ENCODE results near the gene HTR3B.
"Not testable (repeated sequence)": the region's sequence is repeated elsewhere in the genome, so short reads cannot be mapped to it uniquely, and the experiment has no call there.

HTR3B gene

DNA sequence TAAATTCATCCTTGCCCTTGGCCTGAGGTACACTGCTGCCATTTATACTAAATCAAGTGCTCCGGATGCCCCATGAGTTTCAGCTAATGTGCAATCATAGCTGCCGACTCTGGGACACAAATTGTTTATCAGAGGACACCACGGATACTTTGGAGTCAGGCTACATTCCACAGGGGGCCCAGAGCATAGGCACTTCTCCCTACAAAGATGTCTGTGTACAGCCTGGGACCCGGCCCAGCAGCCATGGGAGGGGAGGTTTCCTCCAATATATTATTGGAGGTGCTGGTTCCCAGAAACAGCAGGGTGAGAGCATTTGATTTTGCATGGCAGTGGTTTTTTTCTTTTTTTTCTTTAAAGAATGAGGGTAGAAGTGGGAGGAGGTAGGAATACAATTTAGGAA, 31.3 kb downstream of the HTR3B start:
- TF ChIP-seq, protein P1, sequence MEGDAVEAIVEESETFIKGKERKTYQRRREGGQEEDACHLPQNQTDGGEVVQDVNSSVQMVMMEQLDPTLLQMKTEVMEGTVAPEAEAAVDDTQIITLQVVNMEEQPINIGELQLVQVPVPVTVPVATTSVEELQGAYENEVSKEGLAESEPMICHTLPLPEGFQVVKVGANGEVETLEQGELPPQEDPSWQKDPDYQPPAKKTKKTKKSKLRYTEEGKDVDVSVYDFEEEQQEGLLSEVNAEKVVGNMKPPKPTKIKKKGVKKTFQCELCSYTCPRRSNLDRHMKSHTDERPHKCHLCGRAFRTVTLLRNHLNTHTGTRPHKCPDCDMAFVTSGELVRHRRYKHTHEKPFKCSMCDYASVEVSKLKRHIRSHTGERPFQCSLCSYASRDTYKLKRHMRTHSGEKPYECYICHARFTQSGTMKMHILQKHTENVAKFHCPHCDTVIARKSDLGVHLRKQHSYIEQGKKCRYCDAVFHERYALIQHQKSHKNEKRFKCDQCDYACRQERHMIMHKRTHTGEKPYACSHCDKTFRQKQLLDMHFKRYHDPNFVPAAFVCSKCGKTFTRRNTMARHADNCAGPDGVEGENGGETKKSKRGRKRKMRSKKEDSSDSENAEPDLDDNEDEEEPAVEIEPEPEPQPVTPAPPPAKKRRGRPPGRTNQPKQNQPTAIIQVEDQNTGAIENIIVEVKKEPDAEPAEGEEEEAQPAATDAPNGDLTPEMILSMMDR (conservative IDR thresholded peaks at IDR 0.05; ENCODE audit: control insufficient read depth, insufficient read depth, low read depth, low read length) = no peak
- H3K4me3 ChIP-seq (ENCODE audit: control insufficient read depth, low read depth, low read length) = no peak overlapping the region
- DNase-seq (ENCODE audit: low read depth) = no peak

DNA sequence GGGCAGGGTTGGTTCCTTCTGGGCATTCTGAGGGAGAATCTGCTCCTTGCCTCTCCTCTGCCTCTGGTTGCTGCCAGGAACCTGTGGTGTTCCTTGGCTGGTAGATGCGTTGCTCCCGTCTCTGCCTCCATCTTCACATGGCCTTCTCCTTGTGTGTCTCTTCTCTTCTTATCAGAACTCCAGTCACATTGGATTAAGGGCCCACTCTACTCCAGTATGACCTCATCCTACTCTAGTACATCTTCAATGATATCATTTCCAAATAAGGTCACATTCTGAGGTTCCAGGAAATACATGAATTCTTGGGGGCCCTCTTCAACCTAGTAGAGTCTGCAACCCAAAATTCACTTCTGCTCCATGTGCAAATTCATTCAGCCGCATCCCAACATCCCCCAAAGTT, 33.3 kb downstream of the HTR3B start:
- no peak overlapping the region for H3K4me3 ChIP-seq (ENCODE audit: control insufficient read depth, low read depth, low read length)
- DNase-seq (ENCODE audit: low read depth) = no peak
- TF ChIP-seq, protein P1 (conservative IDR thresholded peaks at IDR 0.05; ENCODE audit: control insufficient read depth, insufficient read depth, low read depth, low read length) = no peak

DNA sequence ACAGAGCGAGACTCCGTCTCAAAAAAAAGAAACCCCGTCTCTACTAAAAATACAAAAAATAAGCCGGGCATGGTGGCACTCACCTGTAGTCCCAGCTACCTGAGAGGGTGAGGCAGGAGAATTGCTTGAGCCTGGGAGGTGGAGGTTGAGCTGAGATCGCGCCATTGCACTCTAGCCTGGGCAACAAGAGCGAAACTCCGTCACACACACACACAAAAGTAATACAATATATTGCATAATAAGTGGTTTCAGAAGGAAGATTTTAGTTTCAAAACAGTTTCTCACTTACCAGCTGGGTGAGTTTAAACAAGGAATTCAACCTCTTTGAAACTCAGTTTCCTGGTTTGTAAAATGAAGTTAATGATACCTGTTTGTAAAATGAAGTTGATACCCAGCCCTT, 37.7 kb downstream of the HTR3B start:
- DNase-seq (ENCODE audit: low read depth) = no peak
- TF ChIP-seq, protein P1 (conservative IDR thresholded peaks at IDR 0.05; ENCODE audit: control insufficient read depth, insufficient read depth, low read depth, low read length) = no peak

DNA sequence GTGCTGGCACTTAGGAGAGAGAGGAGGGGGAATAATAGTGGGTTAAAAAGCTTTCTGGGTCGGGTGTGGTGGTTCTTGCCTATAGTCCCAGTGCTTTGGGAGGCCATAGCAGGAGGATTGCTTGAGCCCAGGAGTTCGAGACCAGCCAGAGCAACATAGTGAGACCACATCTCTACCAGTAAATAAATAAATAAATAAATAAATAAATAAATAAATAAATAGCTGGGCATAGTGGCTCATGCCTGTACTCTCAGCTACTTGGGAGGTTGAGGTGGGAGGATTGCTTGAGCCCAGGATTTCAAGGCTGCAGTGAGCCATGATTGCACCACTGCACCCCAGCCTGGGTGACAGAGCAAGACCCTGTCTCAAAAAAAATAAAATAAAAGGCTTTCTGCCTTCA, 41.6 kb downstream of the HTR3B start:
- DNase-seq (ENCODE audit: low read depth) = not testable (repeated sequence)

More for the DNA sequence above, 37.7 kb downstream of the HTR3B start:
- H3K4me3 ChIP-seq (ENCODE audit: control insufficient read depth, low read depth, low read length) = no peak overlapping the region

DNA sequence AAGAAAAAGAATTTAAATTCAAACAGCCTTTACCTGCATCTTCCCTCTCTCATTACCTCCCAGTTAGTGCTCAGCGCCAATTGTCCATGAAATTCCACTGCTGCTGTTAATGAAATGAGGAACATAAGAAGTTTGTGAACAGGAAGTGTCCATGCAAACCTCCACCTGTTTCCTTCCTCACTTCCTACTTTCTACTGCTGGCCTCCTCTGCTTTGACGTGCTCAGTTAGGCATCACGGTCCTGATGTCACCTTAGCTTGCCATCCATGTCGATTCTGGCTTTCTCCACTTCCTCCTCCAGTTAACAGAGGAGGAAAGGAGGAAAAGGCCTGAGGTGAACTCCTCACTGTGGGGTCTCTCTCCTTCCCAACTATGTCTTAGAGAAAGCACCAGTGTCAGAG, 43.4 kb downstream of the HTR3B start:
- DNase-seq (ENCODE audit: low read depth) = no peak
- no peak overlapping the region for H3K4me3 ChIP-seq (ENCODE audit: control insufficient read depth, low read depth, low read length)
- TF ChIP-seq, protein P1 (conservative IDR thresholded peaks at IDR 0.05; ENCODE audit: control insufficient read depth, insufficient read depth, low read depth, low read length) = no peak

More for the DNA sequence above, 41.6 kb downstream of the HTR3B start:
- H3K4me3 ChIP-seq (ENCODE audit: control insufficient read depth, low read depth, low read length) = not testable (repeated sequence)

DNA sequence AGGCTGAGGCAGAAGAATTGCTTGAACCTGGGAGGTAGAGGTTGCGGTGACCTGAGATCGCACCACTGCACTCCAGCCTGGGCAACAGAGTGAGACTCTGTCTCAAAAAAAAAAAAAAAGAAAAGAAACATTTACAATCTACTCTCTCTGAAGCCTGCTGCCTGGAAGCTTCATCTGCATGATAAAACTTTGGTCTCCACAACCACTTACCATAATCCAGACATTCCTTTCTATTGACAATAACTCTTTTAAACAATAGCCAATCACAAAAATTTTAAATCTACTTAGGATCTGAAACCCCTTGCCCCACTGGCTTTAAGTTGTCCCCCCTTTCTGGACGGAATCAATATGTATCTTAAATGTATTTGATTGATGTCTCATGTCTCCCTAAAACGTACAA, 45.3 kb downstream of the HTR3B start:
- TF ChIP-seq, protein P1 (conservative IDR thresholded peaks at IDR 0.05; ENCODE audit: control insufficient read depth, insufficient read depth, low read depth, low read length) = no peak
- no peak for DNase-seq (ENCODE audit: low read depth)
- no peak overlapping the region for H3K4me3 ChIP-seq (ENCODE audit: control insufficient read depth, low read depth, low read length)

DNA sequence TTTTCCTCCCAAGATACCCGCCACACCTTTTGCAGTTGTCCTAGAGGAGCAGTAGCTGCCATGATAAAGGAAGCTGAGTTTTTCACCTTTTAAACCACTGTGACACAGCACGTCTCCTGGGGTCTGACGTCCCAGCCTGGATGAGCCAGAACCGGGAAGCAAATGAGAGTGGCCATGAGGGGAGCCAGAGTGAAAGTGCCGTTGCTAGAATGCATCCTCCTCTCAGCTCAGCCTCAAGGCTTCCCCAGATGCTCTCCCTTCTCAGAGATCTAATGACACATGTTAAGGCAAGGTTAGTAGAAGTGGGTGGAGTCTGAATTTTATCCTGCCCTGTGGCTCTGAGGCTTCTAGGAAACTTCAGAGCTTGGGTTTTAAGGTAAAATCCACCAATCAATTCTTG, 46.9 kb downstream of the HTR3B start:
- H3K4me3 ChIP-seq (ENCODE audit: control insufficient read depth, low read depth, low read length) = no peak overlapping the region

More for the DNA sequence above, 46.9 kb downstream of the HTR3B start:
- DNase-seq (ENCODE audit: low read depth) = no peak
- TF ChIP-seq, protein P1 (conservative IDR thresholded peaks at IDR 0.05; ENCODE audit: control insufficient read depth, insufficient read depth, low read depth, low read length) = no peak
